ENCODE results near the gene PLXDC1. TPM values are rescaled to one million over a fixed set of nuclear protein-coding genes. Genes with fewer than 3 reads are reported as not detected.

The PLXDC1 gene
- total RNA-seq, 1 experiment from 2014 or later, result 0.52 TPM

DNA sequence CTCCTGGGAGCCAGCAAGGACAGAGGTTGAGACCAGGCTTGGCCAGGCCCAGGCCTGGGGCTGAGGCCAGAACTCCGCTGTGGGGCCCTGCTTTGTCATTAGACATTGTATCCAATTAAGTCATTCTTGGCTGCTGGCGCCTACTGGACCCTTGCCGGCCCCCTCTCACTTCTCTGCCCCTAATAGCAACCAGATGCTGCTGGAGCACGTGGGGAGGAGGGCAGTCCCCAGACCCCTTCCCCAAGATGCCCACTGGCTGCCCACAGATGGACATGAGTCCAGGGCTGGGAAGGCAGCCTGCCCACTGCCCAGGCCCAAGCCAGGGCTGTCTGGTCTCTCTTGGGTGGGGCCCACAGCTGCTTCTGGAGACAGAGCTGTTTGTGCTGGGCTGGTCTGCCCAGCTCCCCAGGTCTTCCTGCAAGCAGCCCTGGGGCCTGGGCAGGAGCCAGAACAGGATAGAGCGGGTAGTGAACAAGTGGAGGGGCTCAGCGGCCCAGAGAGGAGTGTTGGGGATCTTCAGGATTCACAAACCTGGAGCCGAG is 7.8 kb downstream of the PLXDC1 start:
- DNase-seq, result no peak
- BruUV-seq (replicated peaks), result no TSS peak
- H3K4me3 Mint-ChIP-seq (ENCODE audit: low read depth, unreplicated experiment), result no peak overlapping the region
- CTCF ChIA-PET, result interaction anchor here (0.7 to 5.1 kb wide), 8 partner anchors 8 to 588 kb away, joined by 3 to 41 read pairs (median 8); no protein-coding TSS in a partner anchor
- TF ChIP-seq, protein P1, sequence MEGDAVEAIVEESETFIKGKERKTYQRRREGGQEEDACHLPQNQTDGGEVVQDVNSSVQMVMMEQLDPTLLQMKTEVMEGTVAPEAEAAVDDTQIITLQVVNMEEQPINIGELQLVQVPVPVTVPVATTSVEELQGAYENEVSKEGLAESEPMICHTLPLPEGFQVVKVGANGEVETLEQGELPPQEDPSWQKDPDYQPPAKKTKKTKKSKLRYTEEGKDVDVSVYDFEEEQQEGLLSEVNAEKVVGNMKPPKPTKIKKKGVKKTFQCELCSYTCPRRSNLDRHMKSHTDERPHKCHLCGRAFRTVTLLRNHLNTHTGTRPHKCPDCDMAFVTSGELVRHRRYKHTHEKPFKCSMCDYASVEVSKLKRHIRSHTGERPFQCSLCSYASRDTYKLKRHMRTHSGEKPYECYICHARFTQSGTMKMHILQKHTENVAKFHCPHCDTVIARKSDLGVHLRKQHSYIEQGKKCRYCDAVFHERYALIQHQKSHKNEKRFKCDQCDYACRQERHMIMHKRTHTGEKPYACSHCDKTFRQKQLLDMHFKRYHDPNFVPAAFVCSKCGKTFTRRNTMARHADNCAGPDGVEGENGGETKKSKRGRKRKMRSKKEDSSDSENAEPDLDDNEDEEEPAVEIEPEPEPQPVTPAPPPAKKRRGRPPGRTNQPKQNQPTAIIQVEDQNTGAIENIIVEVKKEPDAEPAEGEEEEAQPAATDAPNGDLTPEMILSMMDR (IDR thresholded peaks at IDR 0.05; ENCODE audit: unreplicated experiment), result no peak
- no peaks in the 10 kb centered on the region for H3K36me3 Mint-ChIP-seq (ENCODE audit: insufficient read depth, unreplicated experiment)
- peaks cover 46% of the 10 kb centered on the region for H3K27me3 Mint-ChIP-seq (ENCODE audit: unreplicated experiment)
- intact Hi-C loops (cut with micrococcal nuclease; ENCODE audit: unreplicated experiment), result loop anchor here (10.0 kb wide), 1 partner anchor 1989 kb away; no protein-coding TSS in a partner anchor
- peaks cover 11% of the 10 kb centered on the region for H3K4me1 Mint-ChIP-seq (ENCODE audit: low read depth, unreplicated experiment)
- no peaks in the 10 kb centered on the region for H3K9me3 Mint-ChIP-seq (ENCODE audit: low read depth, unreplicated experiment)
- no peak overlapping the region for H3K27ac Mint-ChIP-seq (ENCODE audit: unreplicated experiment)

DNA sequence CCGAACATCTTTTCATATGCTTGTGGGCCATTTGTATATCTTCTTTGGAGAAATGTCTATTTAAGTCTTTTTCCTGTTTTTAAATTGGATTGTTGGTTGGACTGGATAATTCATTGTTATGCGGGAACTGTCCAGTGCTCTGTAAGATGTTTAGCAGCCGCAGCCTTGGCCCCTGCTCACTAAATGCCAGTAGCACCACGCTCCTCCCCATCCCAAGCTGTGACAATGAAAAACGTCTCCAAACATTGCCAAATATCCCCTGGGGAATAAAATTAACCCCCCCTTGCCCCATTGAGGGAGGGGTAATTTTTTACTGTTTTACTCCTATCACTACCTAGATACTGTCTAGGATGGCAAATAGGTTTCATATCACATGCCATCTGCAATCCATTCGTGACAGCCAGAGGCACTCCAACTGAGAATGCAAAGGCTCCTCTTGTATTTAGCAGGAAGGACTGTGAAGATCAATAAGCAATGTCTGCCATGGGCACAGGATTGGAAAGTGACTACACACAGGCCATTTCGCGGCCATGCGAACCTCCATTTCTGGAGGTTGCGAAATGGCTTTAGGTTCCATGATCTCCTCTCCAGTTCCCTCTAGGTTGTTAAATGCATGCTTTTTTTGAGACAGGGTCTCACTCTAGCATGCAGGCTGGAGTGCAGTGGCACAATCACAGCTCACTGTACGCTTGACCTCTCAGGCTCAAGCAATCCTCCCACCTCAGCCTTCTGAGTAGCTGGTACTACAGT is 9.3 kb downstream of the PLXDC1 start:
- BruUV-seq (replicated peaks), result no TSS peak
- Mint-ChIP-seq H3K4me3 (ENCODE audit: low read depth, unreplicated experiment) (no peak overlapping the region), H3K9me3 (ENCODE audit: low read depth, unreplicated experiment) (no peaks in the 10 kb centered on the region), H3K27me3 (ENCODE audit: unreplicated experiment) (peaks cover 46% of the 10 kb centered on the region), H3K36me3 (ENCODE audit: insufficient read depth, unreplicated experiment) (no peaks in the 10 kb centered on the region), H3K27ac (ENCODE audit: unreplicated experiment) (no peak overlapping the region), H3K4me1 (ENCODE audit: low read depth, unreplicated experiment) (peaks cover 11% of the 10 kb centered on the region)
- TF ChIP-seq, protein P1 (IDR thresholded peaks at IDR 0.05; ENCODE audit: unreplicated experiment), result no peak
- CTCF ChIA-PET, result interaction anchor here (1.2 kb wide), 1 partner anchor 12 kb away, joined by 3 read pairs; no protein-coding TSS in a partner anchor
- DNase-seq, result no peak
- intact Hi-C loops (cut with micrococcal nuclease; ENCODE audit: unreplicated experiment), result loop anchor here (10.0 kb wide), 1 partner anchor 1987 kb away; no protein-coding TSS in a partner anchor

DNA sequence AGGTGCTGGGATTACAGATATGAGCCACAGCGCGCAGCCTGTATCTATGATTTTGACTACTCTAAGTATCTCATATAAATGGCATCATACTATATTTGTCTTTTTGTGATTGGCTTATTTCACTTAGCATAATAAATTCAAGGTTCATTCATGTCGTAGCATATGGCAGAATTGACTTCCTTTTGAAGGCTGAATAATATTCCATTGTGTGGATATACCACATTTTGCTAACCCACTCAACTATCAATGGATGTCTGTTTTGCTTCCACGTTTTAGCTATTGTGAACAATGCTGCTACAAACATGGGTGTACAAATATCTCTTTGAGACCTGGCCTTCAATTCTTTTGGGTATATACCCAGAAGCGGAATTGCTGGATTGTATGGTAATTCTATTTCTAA is 10.1 kb downstream of the PLXDC1 start:
- Mint-ChIP-seq H3K36me3 (ENCODE audit: insufficient read depth, unreplicated experiment) (no peaks in the 10 kb centered on the region), H3K27ac (ENCODE audit: unreplicated experiment) (no peak overlapping the region), H3K4me1 (ENCODE audit: low read depth, unreplicated experiment) (peaks cover 11% of the 10 kb centered on the region), H3K4me3 (ENCODE audit: low read depth, unreplicated experiment) (no peak overlapping the region), H3K27me3 (ENCODE audit: unreplicated experiment) (peaks cover 51% of the 10 kb centered on the region), H3K9me3 (ENCODE audit: low read depth, unreplicated experiment) (no peaks in the 10 kb centered on the region)
- CTCF ChIA-PET, result interaction anchor here (1.2 kb wide), 1 partner anchor 13 kb away, joined by 3 read pairs; no protein-coding TSS in a partner anchor
- DNase-seq, result no peak
- intact Hi-C loops (cut with micrococcal nuclease; ENCODE audit: unreplicated experiment), result loop anchor here (10.0 kb wide), 1 partner anchor 1986 kb away; no protein-coding TSS in a partner anchor
- TF ChIP-seq, protein P1 (IDR thresholded peaks at IDR 0.05; ENCODE audit: unreplicated experiment), result no peak
- BruUV-seq (replicated peaks), result no TSS peak

DNA sequence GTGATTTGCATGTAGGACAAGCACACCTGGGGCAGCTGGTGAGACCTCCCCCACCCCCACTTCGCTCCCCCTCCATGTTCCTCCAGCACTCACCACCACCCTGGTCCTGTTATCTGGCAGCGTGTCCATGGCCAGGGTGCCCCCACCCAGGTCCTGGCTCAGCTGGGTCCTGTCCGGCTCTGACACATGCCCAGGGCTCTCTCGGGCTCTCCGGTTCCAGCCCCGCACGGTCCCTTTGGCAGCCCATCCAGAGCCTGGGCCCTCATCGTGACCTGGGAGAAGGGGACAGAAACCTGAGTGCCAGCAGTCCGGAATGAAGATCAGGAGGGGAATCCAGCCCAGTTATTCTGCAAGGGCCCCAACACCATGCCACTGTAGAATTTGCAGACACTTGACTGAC is 11.9 kb downstream of the PLXDC1 start:
- intact Hi-C loops (cut with micrococcal nuclease; ENCODE audit: unreplicated experiment), result no loop called here
- Mint-ChIP-seq H3K9me3 (ENCODE audit: low read depth, unreplicated experiment) (no peaks in the 10 kb centered on the region), H3K4me1 (ENCODE audit: low read depth, unreplicated experiment) (peaks cover 3% of the 10 kb centered on the region), H3K27ac (ENCODE audit: unreplicated experiment) (no peak overlapping the region), H3K27me3 (ENCODE audit: unreplicated experiment) (peaks cover 52% of the 10 kb centered on the region), H3K36me3 (ENCODE audit: insufficient read depth, unreplicated experiment) (no peaks in the 10 kb centered on the region), H3K4me3 (ENCODE audit: low read depth, unreplicated experiment) (no peak overlapping the region)
- BruUV-seq (replicated peaks), result no TSS peak
- TF ChIP-seq, protein P1 (IDR thresholded peaks at IDR 0.05; ENCODE audit: unreplicated experiment), result no peak
- CTCF ChIA-PET, result interaction anchor here (0.6 to 2.1 kb wide), 5 partner anchors 16 to 1481 kb away, joined by 3 to 5 read pairs (median 5); partner anchors contain the start of genes LRRC3C and ORMDL3
- no peak for DNase-seq
